ENCODE data around the gene TTC13.
A peak's percentile ranks its signal among the peaks of the same experiment; 100 is the strongest.

Gene TTC13

GRCh38 chr1:230940848-230941247, 37.8 kb downstream of the TTC13 start:
- no peak for DNase-seq

GRCh38 chr1:230939806-230940489, 38.7 kb downstream of the TTC13 start:
- DNase-seq: no peak

DNA sequence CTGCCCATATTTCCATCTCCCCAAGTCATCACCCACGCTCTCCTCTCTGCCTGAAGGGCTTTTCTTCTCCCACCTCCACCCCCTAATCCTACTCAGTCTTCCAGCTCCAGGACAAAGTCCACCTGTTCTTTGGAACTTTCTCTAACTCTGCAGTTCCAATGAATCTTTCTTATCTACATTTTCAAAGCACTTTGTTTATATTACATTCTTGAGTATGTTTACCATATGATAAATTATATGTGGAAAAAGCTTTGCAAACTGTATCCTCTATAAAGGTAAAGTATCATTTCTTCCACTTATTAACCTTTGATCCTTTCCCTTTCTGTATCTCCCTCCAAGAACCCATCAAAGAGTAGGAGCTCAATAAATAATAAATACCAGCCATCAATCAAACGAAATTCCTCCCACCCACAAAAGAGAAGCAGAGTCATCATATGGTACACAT, 39.7 kb downstream of the TTC13 start:
- DNase-seq: no peak

GRCh38 chr1:230937371-230937770, 41.3 kb downstream of the TTC13 start:
- DNase-seq: no peak

DNA sequence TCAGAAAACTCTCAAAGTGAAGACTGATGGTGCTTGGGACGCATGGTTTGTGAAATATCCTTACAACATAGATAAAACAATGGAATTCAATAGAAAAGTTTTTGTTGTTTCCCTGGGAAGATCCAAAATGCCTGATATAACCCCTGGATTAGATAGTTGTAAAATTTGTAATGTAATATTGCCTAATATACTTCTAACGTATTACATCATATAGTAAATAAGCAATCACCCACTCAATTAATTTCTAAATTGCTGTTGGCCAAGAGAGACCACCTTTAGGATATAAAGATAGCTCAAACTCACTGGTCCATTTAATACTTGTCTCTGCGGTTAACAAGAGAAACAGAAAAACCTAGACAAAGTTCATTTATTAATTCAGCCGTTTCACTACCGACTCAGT, 42.2 kb downstream of the TTC13 start:
- no peak for DNase-seq

- DNase-seq: no peak
These were observed 42.8 kb downstream of the TTC13 start for GRCh38 chr1:230935852-230936251.

GRCh38 chr1:230930986-230931385, 47.7 kb downstream of the TTC13 start:
- no peak for DNase-seq

- DNase-seq: no peak
These were observed 52.5 kb downstream of the TTC13 start for GRCh38 chr1:230926182-230926581.

DNA sequence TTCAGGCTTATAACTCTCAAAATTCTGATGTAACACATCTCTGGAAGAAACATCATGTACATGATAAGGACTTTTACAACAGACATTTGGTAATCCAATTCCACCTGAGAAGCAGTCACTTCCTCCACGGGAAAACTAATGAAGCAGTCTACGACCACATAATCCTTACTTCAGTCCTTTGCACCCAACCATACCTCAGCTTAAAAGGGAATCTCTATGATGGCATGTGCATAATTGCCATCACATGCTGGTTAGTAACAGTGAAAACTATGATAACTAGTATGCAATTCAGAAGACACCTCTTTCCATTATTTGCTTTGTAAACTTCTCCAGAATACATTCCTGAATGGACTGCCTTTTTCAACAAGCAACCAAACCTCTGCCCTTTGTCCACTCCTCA, 53.1 kb downstream of the TTC13 start:
- no peak for DNase-seq

DNA sequence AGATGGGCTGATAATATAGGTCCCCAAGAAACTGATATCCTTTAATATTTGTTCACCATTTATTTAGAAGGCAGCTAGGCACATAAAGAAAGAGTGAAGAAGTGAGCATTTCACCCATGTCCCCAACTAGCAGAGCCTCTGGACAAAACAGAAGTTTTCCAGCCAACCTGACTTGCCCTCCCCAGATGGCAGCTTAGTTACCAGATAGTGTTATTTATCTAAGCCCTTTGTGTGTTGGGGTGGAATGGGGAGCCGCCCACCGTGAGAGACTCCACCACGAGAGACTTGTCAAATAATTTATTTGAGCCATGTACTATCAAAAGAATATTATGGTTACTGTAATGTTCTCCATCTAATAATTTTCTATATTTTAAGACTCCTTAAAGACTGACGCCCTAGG, 55.5 kb downstream of the TTC13 start:
- DNase-seq: no peak

GRCh38 chr1:230922620-230923019, 56.0 kb downstream of the TTC13 start:
- no peak for DNase-seq

DNA sequence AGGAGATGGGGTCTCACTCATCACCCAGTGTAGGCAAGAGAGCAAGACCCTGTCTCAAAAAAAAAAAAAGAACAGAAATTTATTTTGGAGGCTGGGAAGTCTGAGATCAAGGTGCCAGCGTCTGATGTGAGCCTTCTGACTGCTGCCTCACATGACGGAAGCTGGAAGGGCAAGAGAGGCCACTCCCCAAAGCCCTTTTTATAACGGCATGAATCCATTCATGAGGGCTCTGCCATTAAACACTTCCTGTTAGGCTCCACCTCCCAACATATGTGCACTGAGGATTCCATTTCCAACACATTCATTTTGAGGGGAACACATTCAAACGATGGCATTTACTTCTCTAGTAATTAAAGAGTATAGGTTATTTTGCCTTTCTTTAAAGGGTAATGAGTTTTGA, 59.5 kb downstream of the TTC13 start:
- no peak for DNase-seq

- no peak for DNase-seq
These were observed 61.2 kb downstream of the TTC13 start for GRCh38 chr1:230917284-230918135.

GRCh38 chr1:230916587-230917283, 61.9 kb downstream of the TTC13 start:
- DNase-seq: no peak

DNA sequence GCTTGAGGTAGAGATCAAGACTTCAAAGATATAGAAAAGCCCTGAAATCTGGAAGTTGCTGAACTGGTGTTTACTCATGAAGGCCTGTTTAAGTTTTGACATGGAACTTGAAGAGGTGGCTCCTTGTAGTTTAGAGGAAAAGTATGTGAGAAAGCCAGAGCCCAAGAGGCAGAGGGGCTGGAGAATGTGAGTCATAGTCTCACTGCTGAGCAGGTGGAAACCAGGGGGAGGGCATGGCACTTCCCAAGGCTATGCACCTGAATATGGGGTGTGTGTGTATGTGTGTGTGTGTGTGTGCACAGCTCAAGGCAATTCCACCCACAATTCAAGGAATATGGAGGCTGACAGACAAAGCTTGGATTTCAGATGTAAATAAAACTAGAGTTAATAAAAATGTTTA, 63.6 kb downstream of the TTC13 start:
- DNase-seq: no peak

- no peak for DNase-seq
These were observed 65.2 kb downstream of the TTC13 start for GRCh38 chr1:230913496-230913895.

DNA sequence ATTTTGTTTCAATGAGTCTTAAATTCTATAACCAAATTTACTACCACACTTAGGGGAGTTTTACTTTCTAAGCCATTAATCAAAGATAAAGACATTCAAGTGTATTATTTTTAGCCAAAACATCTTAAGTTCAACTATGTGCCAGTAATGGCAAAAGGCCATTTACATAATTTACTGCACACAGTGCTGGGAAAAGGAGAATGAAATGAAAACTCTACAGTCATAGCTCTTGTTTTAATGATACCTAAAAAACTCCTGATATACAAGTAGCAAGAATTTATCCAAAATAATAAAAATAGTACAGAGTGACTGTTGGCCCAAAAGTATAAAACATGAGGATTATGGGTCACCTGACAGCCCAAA, 67.9 kb downstream of the TTC13 start:
- no peak for DNase-seq

GRCh38 chr1:230909974-230910754, 68.5 kb downstream of the TTC13 start:
- DNase-seq: peak in 1 of 2 experiments; percentile 81

GRCh38 chr1:230907472-230908205, 71.0 kb downstream of the TTC13 start:
- DNase-seq: no peak

- DNase-seq: no peak
These were observed 72.4 kb downstream of the TTC13 start for GRCh38 chr1:230906226-230906625.

GRCh38 chr1:230905733-230906132, 72.9 kb downstream of the TTC13 start:
- DNase-seq: no peak

DNA sequence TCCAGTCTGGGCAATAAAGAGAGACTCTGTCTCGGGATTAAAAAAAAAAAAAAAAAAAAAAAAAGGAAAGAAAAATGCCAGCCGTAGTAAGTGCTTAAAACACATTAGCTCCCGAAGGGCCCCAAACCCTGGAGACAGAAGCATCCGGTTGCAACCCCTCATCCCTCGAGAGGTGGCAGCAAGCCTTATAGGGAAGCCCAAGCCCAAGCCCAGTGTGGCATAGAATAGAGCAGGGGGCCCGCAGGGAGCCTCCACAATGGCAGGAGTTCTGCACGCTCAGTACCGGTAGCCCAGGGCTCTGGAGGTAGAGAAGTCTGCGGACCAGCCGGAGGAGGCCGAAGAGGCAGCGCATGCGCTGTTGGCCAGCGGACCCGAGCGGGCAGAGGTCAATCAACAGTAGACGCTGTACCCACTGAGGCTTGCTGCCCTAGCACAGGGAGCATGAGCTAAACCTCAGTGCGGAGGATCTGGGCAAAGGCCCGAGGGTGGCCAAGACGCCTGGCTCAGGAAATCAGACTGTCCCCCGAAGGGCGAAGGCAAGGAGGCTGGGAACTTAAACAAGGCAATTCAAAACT, 76.2 kb downstream of the TTC13 start:
- DNase-seq: no peak
